BLaER1 (cell line): Measurements from ENCODE around the gene EHD4.

Source experiments
- H3K27ac ChIP-seq: shearing (Covaris generic); formaldehyde crosslinking; 2 replicates; pipeline ENCODE4 v1.8.1; 2022
- H3K27me3 ChIP-seq: shearing (Covaris generic); formaldehyde crosslinking; 2 replicates; pipeline ENCODE4 v1.8.1; 2022
- H3K36me3 ChIP-seq: shearing (Covaris generic); formaldehyde crosslinking; 2 replicates; pipeline ENCODE4 v1.8.1; 2022
- H3K4me1 ChIP-seq: shearing (Covaris generic); formaldehyde crosslinking; 2 replicates; pipeline ENCODE4 v1.8.1; 2022
- H3K4me2 ChIP-seq: shearing (Covaris generic); formaldehyde crosslinking; 2 replicates; pipeline ENCODE4 v1.8.1; 2022
- H3K4me3 ChIP-seq: shearing (Covaris generic); formaldehyde crosslinking; 2 replicates; pipeline ENCODE4 v1.8.1; 2022
- H3K9ac ChIP-seq: shearing (Covaris generic); formaldehyde crosslinking; 2 replicates; pipeline ENCODE4 v1.8.1; 2022
- H3K9me3 ChIP-seq: shearing (Covaris generic); formaldehyde crosslinking; 2 replicates; pipeline ENCODE4 v1.8.1; 2022
- H4K20me1 ChIP-seq: shearing (Covaris generic); formaldehyde crosslinking; 2 replicates; pipeline ENCODE4 v1.8.1; 2022
- Cebpa-rat ChIP-seq: shearing (Covaris generic); IDR thresholded peaks from 2 replicates; pipeline ENCODE4 v1.8.1; 2022

The EHD4 gene

DNA sequence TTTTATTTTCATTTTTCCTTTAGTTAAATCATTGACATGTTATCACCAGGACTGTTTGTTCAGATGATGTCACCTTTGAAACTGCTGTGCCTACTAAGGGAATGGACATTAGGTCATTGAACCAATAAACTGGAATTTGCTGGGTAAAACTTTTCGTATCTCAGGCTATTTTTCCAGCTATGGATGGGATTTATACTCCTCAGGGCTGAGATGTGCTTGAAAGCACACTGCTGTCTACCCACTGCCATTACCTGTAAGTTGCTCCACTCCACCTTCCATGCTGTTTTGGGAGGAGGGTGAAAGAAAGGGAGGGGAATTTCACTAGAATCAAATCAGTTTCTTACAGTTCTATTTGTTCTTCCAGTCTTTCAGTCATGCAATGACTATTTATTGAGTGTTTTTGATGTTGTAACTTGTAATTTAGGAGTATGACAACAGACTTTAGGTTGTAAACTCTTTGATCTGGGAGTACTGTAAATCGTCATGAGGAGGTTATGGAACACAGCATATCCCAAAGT is 11.3 kb downstream of the EHD4 start:
- H3K36me3 ChIP-seq = peaks cover 3% of the 10 kb centered on the region; the same call in 1 of the 2 replicates
- TF ChIP-seq Cebpa-rat = no peak
- H3K27ac ChIP-seq = no peak overlapping the region
- peaks cover 24% of the 10 kb centered on the region for H3K4me1 ChIP-seq
- H4K20me1 ChIP-seq = peaks cover 9% of the 10 kb centered on the region; the same call in 1 of the 2 replicates
- H3K4me3 ChIP-seq = no peak overlapping the region
- no peak overlapping the region for H3K4me2 ChIP-seq
- H3K27me3 ChIP-seq = no peaks in the 10 kb centered on the region
- peaks cover 12% of the 10 kb centered on the region for H3K9me3 ChIP-seq
- H3K9ac ChIP-seq = no peak overlapping the region

DNA sequence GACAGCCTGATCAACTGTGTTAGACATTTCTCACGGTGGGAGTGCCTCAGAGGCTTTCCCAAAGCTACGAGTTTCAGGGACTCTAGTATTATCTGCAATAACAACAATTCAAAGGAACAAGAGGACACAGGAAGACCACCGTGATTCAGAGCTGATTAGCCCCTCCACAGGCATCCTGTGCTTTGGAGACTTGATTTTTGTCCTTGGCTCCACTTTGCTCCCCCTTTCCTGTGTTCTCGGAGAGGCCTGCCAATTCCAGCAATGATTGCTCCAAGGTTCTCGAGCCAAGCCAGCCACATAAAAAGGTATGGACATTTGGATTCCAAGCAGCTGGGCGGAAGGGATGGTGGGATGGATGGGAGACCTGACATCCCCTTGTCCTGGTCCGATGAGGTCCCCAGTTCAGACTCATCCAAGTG is 14.3 kb downstream of the EHD4 start:
- H3K27ac ChIP-seq = no peak overlapping the region
- no peak for TF ChIP-seq Cebpa-rat
- H3K4me2 ChIP-seq = peak overlapping the region; percentile 57
- no peak overlapping the region for H3K4me3 ChIP-seq
- peaks cover 14% of the 10 kb centered on the region for H3K36me3 ChIP-seq
- no peaks in the 10 kb centered on the region for H3K27me3 ChIP-seq
- H3K9me3 ChIP-seq = peaks cover 10% of the 10 kb centered on the region
- H3K9ac ChIP-seq = no peak overlapping the region
- H3K4me1 ChIP-seq = peaks cover 14% of the 10 kb centered on the region
- H4K20me1 ChIP-seq = peaks cover 9% of the 10 kb centered on the region; the same call in 1 of the 2 replicates

DNA sequence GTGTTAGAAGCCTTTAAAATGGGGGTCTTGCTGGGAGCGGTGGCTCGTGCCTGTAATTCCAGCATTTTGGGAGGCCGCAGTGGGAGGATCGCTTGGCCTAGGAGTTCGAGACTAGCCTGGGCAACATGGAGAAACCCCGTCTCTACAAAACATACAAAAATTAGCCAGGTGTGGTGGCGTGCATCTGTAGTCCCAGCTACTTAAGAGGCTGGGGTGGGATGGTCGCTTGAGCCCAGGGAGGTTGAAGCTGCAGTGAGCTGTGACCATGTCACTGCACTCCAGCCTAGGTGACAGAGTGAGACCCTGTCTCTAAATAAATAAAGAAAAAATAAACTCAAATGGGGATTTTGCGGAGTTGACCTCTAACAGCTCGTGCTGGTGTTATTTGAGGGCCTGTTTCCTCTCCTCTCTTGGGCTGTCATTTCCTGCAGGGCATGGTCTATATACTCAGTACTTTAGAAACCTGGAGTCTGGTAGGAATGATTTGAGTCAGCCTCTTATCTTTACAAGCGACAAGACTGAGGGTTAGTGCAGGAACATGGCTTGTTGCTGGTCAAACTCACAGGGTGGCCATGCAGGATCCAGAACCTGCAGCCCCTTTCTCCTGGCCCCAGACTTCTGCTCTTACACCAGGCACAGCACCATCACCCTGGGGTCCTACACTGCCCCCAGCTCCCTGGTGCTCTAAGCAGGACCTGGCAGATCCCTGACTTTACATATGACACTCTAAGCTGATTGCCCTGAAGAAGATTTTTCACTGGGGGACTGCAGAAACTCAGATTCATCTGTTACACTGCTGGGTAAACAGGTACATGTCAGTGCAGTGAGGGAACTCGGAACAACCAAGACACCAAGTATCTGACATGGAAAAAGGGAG is 15.1 kb downstream of the EHD4 start:
- peak overlapping the region; percentile 3; the same call in 1 of the 2 replicates for H3K9ac ChIP-seq
- H3K36me3 ChIP-seq = peaks cover 16% of the 10 kb centered on the region
- H3K4me2 ChIP-seq = peak overlapping the region; percentile 57
- H3K4me3 ChIP-seq = no peak overlapping the region
- H3K9me3 ChIP-seq = peaks cover 4% of the 10 kb centered on the region
- H3K27ac ChIP-seq = no peak overlapping the region
- no peaks in the 10 kb centered on the region for H3K27me3 ChIP-seq
- TF ChIP-seq Cebpa-rat = no peak
- H4K20me1 ChIP-seq = peaks cover 9% of the 10 kb centered on the region; the same call in 1 of the 2 replicates
- peaks cover 15% of the 10 kb centered on the region for H3K4me1 ChIP-seq

DNA sequence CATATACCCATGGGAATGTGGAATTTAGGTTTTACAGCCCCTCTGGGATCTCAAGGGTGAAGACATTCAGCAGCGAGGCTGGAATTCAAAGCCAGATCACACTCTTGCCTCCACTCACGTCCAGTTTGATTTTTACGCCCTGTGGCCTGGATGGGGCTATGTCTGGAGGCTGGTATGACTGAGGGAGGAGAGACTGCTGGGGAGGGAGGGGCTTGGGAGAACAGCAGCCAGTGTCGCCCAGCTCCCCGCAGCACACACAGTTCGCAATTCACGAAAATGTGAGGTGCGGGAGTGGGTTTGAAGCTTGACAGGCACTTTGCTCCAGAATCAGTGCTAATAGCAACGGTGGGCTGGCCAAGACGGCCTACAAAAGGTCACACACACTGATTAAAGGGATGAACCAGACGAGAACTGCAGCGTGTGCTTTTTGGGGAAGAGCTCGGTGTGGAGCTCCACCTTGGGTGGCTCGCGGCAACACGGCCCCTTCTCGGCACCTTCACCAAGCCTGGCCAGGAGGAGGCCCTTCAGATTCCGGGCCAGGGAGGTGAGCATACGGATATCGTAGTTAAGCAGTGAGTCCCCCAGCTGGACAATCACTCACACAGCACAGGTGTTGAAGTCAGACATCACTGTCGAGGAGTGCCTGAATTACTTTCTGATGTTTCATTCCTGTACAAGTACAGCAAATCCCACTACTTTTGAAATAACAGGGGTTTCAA is 16.4 kb downstream of the EHD4 start:
- H3K9ac ChIP-seq = no peak overlapping the region
- no peak overlapping the region for H3K27ac ChIP-seq
- H3K36me3 ChIP-seq = peaks cover 24% of the 10 kb centered on the region
- no peak for TF ChIP-seq Cebpa-rat
- H4K20me1 ChIP-seq = peaks cover 9% of the 10 kb centered on the region; the same call in 1 of the 2 replicates
- no peak overlapping the region for H3K4me2 ChIP-seq
- H3K27me3 ChIP-seq = no peaks in the 10 kb centered on the region
- no peak overlapping the region for H3K4me3 ChIP-seq
- no peaks in the 10 kb centered on the region for H3K9me3 ChIP-seq
- peaks cover 26% of the 10 kb centered on the region for H3K4me1 ChIP-seq

DNA sequence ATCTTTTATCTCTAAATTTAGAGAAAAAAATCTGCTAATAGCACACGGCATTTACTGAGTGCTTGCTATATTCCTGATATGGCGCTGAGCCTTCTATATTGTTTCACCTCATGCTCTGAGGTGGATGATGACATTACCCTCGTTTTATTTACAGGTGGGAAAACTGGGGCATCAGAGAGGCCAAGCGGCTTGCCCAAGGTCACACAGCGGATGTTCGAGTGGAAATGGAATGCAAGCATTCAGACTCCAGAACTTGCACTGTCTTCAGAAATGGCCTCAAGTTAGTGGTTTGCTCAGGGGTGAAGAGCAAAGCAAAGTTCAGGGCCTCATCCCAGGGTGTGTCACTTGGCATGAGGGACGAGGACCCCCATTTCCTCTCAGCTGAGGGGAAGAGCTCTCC is 17.3 kb downstream of the EHD4 start:
- H3K4me2 ChIP-seq = no peak overlapping the region
- no peak for TF ChIP-seq Cebpa-rat
- no peaks in the 10 kb centered on the region for H3K27me3 ChIP-seq
- H3K4me3 ChIP-seq = no peak overlapping the region
- H4K20me1 ChIP-seq = peaks cover 9% of the 10 kb centered on the region; the same call in 1 of the 2 replicates
- H3K27ac ChIP-seq = no peak overlapping the region
- no peak overlapping the region for H3K9ac ChIP-seq
- H3K36me3 ChIP-seq = peaks cover 29% of the 10 kb centered on the region
- peaks cover 26% of the 10 kb centered on the region for H3K4me1 ChIP-seq
- H3K9me3 ChIP-seq = no peaks in the 10 kb centered on the region

DNA sequence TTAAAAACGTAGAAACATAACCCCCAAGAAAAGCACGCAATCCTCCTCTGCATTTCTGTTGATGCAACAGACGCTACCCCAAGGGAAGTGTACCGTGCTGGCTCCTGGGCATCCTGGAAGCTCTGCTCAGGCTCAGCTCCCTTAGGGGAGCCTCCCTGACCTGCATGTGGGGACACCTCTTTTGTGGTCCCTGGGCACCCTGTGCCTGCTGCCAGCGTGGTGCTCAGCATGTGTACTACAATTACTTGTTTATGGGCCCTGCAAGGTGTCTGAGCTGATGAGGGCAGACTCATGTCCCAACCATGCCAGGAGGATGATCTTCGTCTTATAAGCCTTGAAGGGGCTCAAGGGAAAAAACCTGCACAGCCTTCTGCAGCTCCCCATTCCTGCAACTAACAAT is 18.3 kb downstream of the EHD4 start:
- H3K4me1 ChIP-seq = peaks cover 26% of the 10 kb centered on the region
- no peak overlapping the region for H3K27ac ChIP-seq
- peaks cover 29% of the 10 kb centered on the region for H3K36me3 ChIP-seq
- no peak overlapping the region for H3K9ac ChIP-seq
- peaks cover 9% of the 10 kb centered on the region; the same call in 1 of the 2 replicates for H4K20me1 ChIP-seq
- H3K9me3 ChIP-seq = no peaks in the 10 kb centered on the region
- no peaks in the 10 kb centered on the region for H3K27me3 ChIP-seq
- no peak for TF ChIP-seq Cebpa-rat
- H3K4me2 ChIP-seq = no peak overlapping the region
- no peak overlapping the region for H3K4me3 ChIP-seq

DNA sequence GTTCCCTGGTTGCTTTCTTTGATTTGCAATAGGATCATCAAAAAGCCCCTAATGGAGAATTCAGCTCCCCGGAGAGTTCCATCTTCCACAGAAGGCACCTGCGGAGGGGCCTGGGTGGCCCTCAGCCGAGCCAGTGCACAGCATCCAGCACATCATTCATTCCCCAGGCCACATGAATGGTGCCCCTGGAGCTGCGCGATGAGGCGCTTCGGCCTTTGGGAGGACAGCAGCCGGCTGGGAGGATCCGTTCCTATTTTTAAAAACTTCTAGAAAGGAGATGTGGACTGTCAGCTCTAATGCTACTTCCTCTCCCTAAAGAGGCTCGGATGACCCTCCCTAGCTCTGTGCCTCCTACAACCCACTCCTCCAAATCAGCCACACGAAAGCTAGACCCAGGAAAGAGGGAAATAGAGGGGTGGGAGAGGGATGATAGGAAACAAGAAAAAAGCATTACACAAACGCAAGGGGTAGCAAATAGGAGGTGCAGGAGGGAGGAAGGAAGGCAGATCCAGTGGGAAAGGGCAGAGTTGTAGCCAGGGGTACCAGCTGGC is 20.3 kb downstream of the EHD4 start:
- TF ChIP-seq Cebpa-rat = no peak
- H3K9ac ChIP-seq = 0 out of 2 replicates have a peak overlapping the region, but pooled peaks have one; percentile 29
- no peaks in the 10 kb centered on the region for H4K20me1 ChIP-seq
- H3K9me3 ChIP-seq = no peaks in the 10 kb centered on the region
- no peaks in the 10 kb centered on the region for H3K27me3 ChIP-seq
- peak overlapping the region; percentile 44 for H3K4me2 ChIP-seq
- H3K4me1 ChIP-seq = peaks cover 27% of the 10 kb centered on the region
- no peak overlapping the region for H3K4me3 ChIP-seq
- H3K36me3 ChIP-seq = peaks cover 29% of the 10 kb centered on the region
- peak overlapping the region; percentile 51; the same call in 1 of the 2 replicates for H3K27ac ChIP-seq

DNA sequence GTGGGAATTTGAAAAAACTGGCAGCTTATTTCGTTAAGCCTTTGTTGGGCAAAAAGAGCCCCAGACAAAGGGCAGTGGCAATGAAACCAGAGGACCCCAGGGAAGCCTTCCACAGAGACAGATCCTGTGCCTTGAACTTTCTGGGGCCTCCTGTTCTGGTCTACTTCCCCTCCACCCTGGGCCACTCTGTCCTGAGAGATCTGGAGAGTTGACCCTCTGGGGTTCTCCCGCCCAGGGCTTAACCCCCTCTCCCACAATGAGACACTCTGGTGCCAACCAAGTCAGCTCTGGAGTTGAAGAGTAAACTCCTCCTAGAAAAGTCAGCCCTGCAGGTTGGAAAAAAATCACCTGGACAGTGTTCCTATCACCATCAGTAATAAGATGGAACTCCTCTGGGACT is 20.8 kb downstream of the EHD4 start:
- TF ChIP-seq Cebpa-rat = no peak
- Histone ChIP-seq H3K4me2 (peak overlapping the region; percentile 44), H3K4me3 (no peak overlapping the region), H3K4me1 (peaks cover 25% of the 10 kb centered on the region), H4K20me1 (no peaks in the 10 kb centered on the region), H3K9me3 (no peaks in the 10 kb centered on the region), H3K27ac (peak overlapping the region; percentile 51; the same call in 1 of the 2 replicates), H3K27me3 (no peaks in the 10 kb centered on the region), H3K9ac (0 out of 2 replicates have a peak overlapping the region, but pooled peaks have one; percentile 29), H3K36me3 (peaks cover 29% of the 10 kb centered on the region)

DNA sequence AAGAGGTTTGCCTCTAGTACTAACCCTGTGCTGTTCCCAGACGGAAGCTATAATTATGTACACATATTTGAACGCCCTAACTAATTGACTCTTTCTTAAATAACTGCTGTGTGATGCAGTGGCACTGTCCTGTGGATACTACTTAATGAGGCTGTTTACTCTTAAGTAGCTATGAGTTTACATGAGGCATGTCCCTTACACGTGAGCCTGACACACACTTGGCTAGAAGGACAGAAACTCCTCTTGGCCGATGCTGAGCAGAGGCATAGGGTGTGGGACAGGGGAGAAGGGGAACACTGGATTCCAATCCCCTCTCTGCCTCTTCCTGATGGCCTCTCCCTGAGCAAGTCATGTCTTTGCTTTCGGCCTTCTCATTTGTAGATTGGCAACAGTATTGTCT is 21.9 kb downstream of the EHD4 start:
- no peak for TF ChIP-seq Cebpa-rat
- peaks cover 37% of the 10 kb centered on the region for H3K36me3 ChIP-seq
- H3K4me1 ChIP-seq = peaks cover 25% of the 10 kb centered on the region
- no peak overlapping the region for H3K4me2 ChIP-seq
- H3K9me3 ChIP-seq = no peaks in the 10 kb centered on the region
- H3K9ac ChIP-seq = no peak overlapping the region
- no peak overlapping the region for H3K4me3 ChIP-seq
- no peaks in the 10 kb centered on the region for H4K20me1 ChIP-seq
- no peaks in the 10 kb centered on the region for H3K27me3 ChIP-seq
- H3K27ac ChIP-seq = no peak overlapping the region
